HCT116 (cell line): ENCODE measurements around the gene IL9. TPM values are rescaled to one million over a fixed set of nuclear protein-coding genes. Genes with fewer than 3 reads are reported as not detected.

Source experiments
- ATAC-seq: fragments of 200-7000 bp; cut with Tn5 transposase; 2 replicates; pipeline ENCODE4 v1.9.1; 2020; ENCODE audit warnings: mild to moderate bottlenecking, moderate library complexity
- BruUV-seq: library from RNA; stranded (reverse); fragments of 400-500 nt; replicated peaks from 2 replicates; lab custom pipeline; 2021; lab: Mats Ljungman, UMichigan
- CTCF ChIA-PET: fragments of 300-600 bp; sonication (Branson Sonifier 250); formaldehyde crosslinking; loops from one replicate; lab custom pipeline; 2021; ENCODE audit warnings: antibody characterized with exemption; lab: Charles Lee
- POLR2A ChIA-PET: fragments of 300-600, 350-600 bp; sonication (Branson Sonifier 250); formaldehyde crosslinking; loops from one replicate; lab custom pipeline; 2021; ENCODE audit warnings: antibody characterized with exemption; lab: Charles Lee
- RAD21 ChIA-PET, 2 experiments: fragments of 300-600 bp; sonication (Branson Sonifier 250); formaldehyde crosslinking; loops; one replicate each; lab custom pipeline; 2023; ENCODE audit warnings: low total read pairs in 2 of 2; ENCODE audit not compliant: uncharacterized antibody in 2 of 2, unreplicated experiment in 2 of 2, low non-redundant PET in 1 of 2; lab: Charles Lee
- DNase-seq: peaks from one replicate; pipeline ENCODE4 v3.0.0-alpha.2; 2010; ENCODE audit warnings: low read depth, low spot score
- H2AFZ ChIP-seq: fragments of 200-600 bp; shearing (Covaris generic), sonication (generic); 2 replicates; pipeline ENCODE4 v1.6.1; 2017; ENCODE audit warnings: low read depth, mixed run types, mixed read lengths, antibody characterized with exemption, low read length; ENCODE audit not compliant: poor library complexity, severe bottlenecking
- H3K27ac ChIP-seq: 2 replicates; pipeline ENCODE4 v1.5.1; 2012; ENCODE audit warnings: low read depth, low read length
- H3K27me3 ChIP-seq: fragments of 200-600 bp; sonication (generic); 2 replicates; pipeline ENCODE4 v1.6.1; 2016; ENCODE audit warnings: mixed run types, low read length, mixed read lengths; ENCODE audit not compliant: insufficient read depth
- H3K36me3 ChIP-seq, 2 experiments: fragments of 200-500 bp in 1 of 2; fragments of 200-600 bp in 1 of 2; sonication (Bioruptor generic) in 1 of 2; sonication (generic) in 1 of 2; 2 replicates each; pipeline versions ENCODE4 v1.5.1 to v1.6.1; 2014 to 2016; ENCODE audit warnings: low read length in 2 of 2, inconsistent platforms in 1 of 2, mixed read lengths in 1 of 2, mixed run types in 1 of 2; ENCODE audit not compliant: insufficient read depth in 2 of 2, control insufficient read depth in 1 of 2
- H3K4me1 ChIP-seq, 2 experiments: fragments of 200-600 bp in 1 of 2; sonication (generic) in 1 of 2; 2 replicates each; pipeline versions ENCODE4 v1.5.1 to v1.6.1; 2012 to 2017; ENCODE audit warnings: low read length in 2 of 2, inconsistent platforms in 1 of 2, mild to moderate bottlenecking in 1 of 2, mixed read lengths in 1 of 2, mixed run types in 1 of 2, moderate library complexity in 1 of 2; ENCODE audit not compliant: insufficient read depth in 2 of 2, control insufficient read depth in 1 of 2
- H3K4me2 ChIP-seq: fragments of 200-600 bp; sonication (generic); 2 replicates; pipeline ENCODE4 v1.6.1; 2017; ENCODE audit warnings: mixed run types, low read length, mixed read lengths
- H3K4me3 ChIP-seq, 2 experiments: fragments of 200-600 bp in 1 of 2; sonication (generic) in 1 of 2; replicated peaks in 1 of 2; 2 replicates each; pipeline ENCODE4 v1.5.1; 2011 to 2016; ENCODE audit warnings: low read length in 2 of 2, control low read depth in 1 of 2, low read depth in 1 of 2, mild to moderate bottlenecking in 1 of 2, mixed read lengths in 1 of 2, mixed run types in 1 of 2
- H3K79me2 ChIP-seq: fragments of 200-600 bp; sonication (generic); 2 replicates; pipeline ENCODE4 v1.6.1; 2017; ENCODE audit warnings: mild to moderate bottlenecking, mixed run types, low read length, moderate library complexity, mixed read lengths; ENCODE audit not compliant: insufficient read depth
- H3K9ac ChIP-seq: fragments of 200-600 bp; sonication (generic); 2 replicates; pipeline ENCODE4 v1.6.1; 2016; ENCODE audit warnings: low read length, mixed read lengths
- H3K9me2 ChIP-seq: fragments of 200-600 bp; sonication (generic), shearing (Covaris generic); 2 replicates; pipeline ENCODE4 v1.6.1; 2017; ENCODE audit warnings: mixed run types, mild to moderate bottlenecking, moderate library complexity; ENCODE audit not compliant: insufficient read depth
- H3K9me3 ChIP-seq, 2 experiments: fragments of 200-500 bp in 1 of 2; fragments of 200-600 bp in 1 of 2; sonication (Bioruptor generic) in 1 of 2; sonication (generic) in 1 of 2; 2 replicates each; pipeline ENCODE4 v1.6.1; 2014 to 2017; ENCODE audit warnings: low read length in 2 of 2, mixed read lengths in 2 of 2, inconsistent platforms in 1 of 2, low read depth in 1 of 2, mild to moderate bottlenecking in 1 of 2, mixed run types in 1 of 2, moderate library complexity in 1 of 2; ENCODE audit not compliant: control insufficient read depth in 1 of 2, insufficient read depth in 1 of 2
- H4K20me1 ChIP-seq: fragments of 200-600 bp; sonication (generic), shearing (Covaris generic); 2 replicates; pipeline ENCODE4 v1.6.1; 2017; ENCODE audit warnings: mixed run types, mild to moderate bottlenecking, moderate library complexity; ENCODE audit not compliant: insufficient read depth
- POLR2A ChIP-seq: IDR thresholded peaks from 2 replicates; pipeline ENCODE4 v1.7.0; 2011; ENCODE audit warnings: borderline replicate concordance; ENCODE audit not compliant: insufficient read depth, insufficient read length; ENCODE audit errors: extremely low read depth
- SIN3A ChIP-seq: IDR thresholded peaks from 2 replicates; pipeline ENCODE4 v1.6.1; 2012; ENCODE audit warnings: low read depth
- SRF ChIP-seq: IDR thresholded peaks from 2 replicates; pipeline ENCODE4 v1.6.1; 2012; ENCODE audit warnings: low read depth
- intact Hi-C: fragments of 100-400 bp; cut with micrococcal nuclease; formaldehyde crosslinking; loops from 2 replicates; pipeline ENCODE4 v1.10.0; 2022
- total RNA-seq: library from RNA; stranded (reverse); gene quantifications from one replicate; pipeline ENCODE4 v1.2.1, GENCODE V29; 2021; ENCODE audit not compliant: unreplicated experiment

Gene IL9
- total RNA-seq, 1 experiment from 2014 or later = not detected

- H3K36me3 ChIP-seq = no peaks in the 10 kb centered on the region
- H3K9me2 ChIP-seq = no peaks in the 10 kb centered on the region
- no peaks in the 10 kb centered on the region for H3K4me1 ChIP-seq
- BruUV-seq = no TSS peak
- no peak overlapping the region for H3K4me3 ChIP-seq
- no peak overlapping the region for H3K27ac ChIP-seq
- intact Hi-C loops = no loop called here
- no peaks in the 10 kb centered on the region for H3K79me2 ChIP-seq
- DNase-seq (no peak), ATAC-seq (no peak)
- no peaks in the 10 kb centered on the region for H3K27me3 ChIP-seq
- TF ChIP-seq POLR2A = no peak
- POLR2A ChIA-PET = no interaction called here
- H4K20me1 ChIP-seq = no peaks in the 10 kb centered on the region
- RAD21 ChIA-PET = no interaction called here
- H3K4me2 ChIP-seq = no peak overlapping the region
- no peak overlapping the region for H2AFZ ChIP-seq
- H3K9me3 ChIP-seq = no peaks in the 10 kb centered on the region
- no peak overlapping the region for H3K9ac ChIP-seq
- CTCF ChIA-PET = no interaction called here
Observed at GRCh38 chr5:135867599-135867998, 28.0 kb downstream of the IL9 start.

GRCh38 chr5:135866016-135866415 lies 29.6 kb downstream of the IL9 start:
- no peaks in the 10 kb centered on the region for H3K9me3 ChIP-seq
- H3K4me1 ChIP-seq = no peaks in the 10 kb centered on the region
- no peak overlapping the region for H3K9ac ChIP-seq
- no peak for DNase-seq
- no peak overlapping the region for H3K27ac ChIP-seq
- CTCF ChIA-PET = no interaction called here
- no peaks in the 10 kb centered on the region for H4K20me1 ChIP-seq
- RAD21 ChIA-PET = no interaction called here
- no peak overlapping the region for H3K4me3 ChIP-seq
- no peak for ATAC-seq
- H3K9me2 ChIP-seq = no peaks in the 10 kb centered on the region
- no peaks in the 10 kb centered on the region for H3K36me3 ChIP-seq
- no TSS peak for BruUV-seq
- no peaks in the 10 kb centered on the region for H3K27me3 ChIP-seq
- H3K4me2 ChIP-seq = no peak overlapping the region
- no peak overlapping the region for H2AFZ ChIP-seq
- TF ChIP-seq SRF (no peak), SIN3A (no peak)
- POLR2A ChIA-PET = no interaction called here
- H3K79me2 ChIP-seq = no peaks in the 10 kb centered on the region
- intact Hi-C loops = no loop called here
